ENCODE measurements around the gene GDPD5. TPM values are rescaled to one million over a fixed set of nuclear protein-coding genes. Genes with fewer than 3 reads are reported as not detected.

GDPD5 gene
- total RNA-seq, 2 experiments from 2014 or later, result 13.5 to 57.3 TPM

GRCh38 chr11:75534259-75535069 lies 8.7 kb upstream of the GDPD5 start:
- no peak for DNase-seq (ENCODE audit: low spot score)
- peaks cover 12% of the 10 kb centered on the region for H3K4me1 ChIP-seq (ENCODE audit: insufficient read depth, low read length, poor library complexity, severe bottlenecking)
- H4K20me1 ChIP-seq (ENCODE audit: insufficient read depth, low read length), result no peaks in the 10 kb centered on the region
- POLR2A ChIA-PET, result interaction anchor here (1.5 kb wide), 1 partner anchor 12 kb away, joined by 4 read pairs; no protein-coding TSS in a partner anchor
- no TSS peak for BruUV-seq (replicated peaks)
- no peak overlapping the region for H3K4me2 ChIP-seq (ENCODE audit: low read length)
- no peaks in the 10 kb centered on the region for H3K36me3 ChIP-seq (ENCODE audit: insufficient read depth, low read length)
- no peaks in the 10 kb centered on the region for H3K9me2 ChIP-seq (ENCODE audit: insufficient read depth, low read length)
- CTCF ChIA-PET (ENCODE audit: unreplicated experiment), result interaction anchor here (0.6 kb wide), 1 partner anchor 144 kb away, joined by 3 read pairs; no protein-coding TSS in a partner anchor
- H2AFZ ChIP-seq (ENCODE audit: low read length), result no peak overlapping the region
- TF ChIP-seq EZH2phosphoT487 (IDR thresholded peaks at IDR 0.05; ENCODE audit: borderline replicate concordance, low read depth, low read length) (no peak), CTCF (conservative IDR thresholded peaks at IDR 0.05; ENCODE audit: low read length) (no peak)
- intact Hi-C loops (cut with micrococcal nuclease; ENCODE audit: unreplicated experiment), result loop anchor here (5.0 kb wide), 1 partner anchor 252 kb away; no protein-coding TSS in a partner anchor
- no peaks in the 10 kb centered on the region for H3K79me2 ChIP-seq (ENCODE audit: insufficient read depth, low read depth, low read length)
- H3K27ac ChIP-seq (ENCODE audit: low read depth, low read length, poor library complexity, severe bottlenecking), result no peak overlapping the region
- H3K4me3 ChIP-seq (ENCODE audit: low read depth, low read length, poor library complexity, severe bottlenecking), result no peak overlapping the region
- no peaks in the 10 kb centered on the region for H3K9me3 ChIP-seq (ENCODE audit: low read length)

- Histone ChIP-seq H3K4me1 (ENCODE audit: insufficient read depth, low read length, poor library complexity, severe bottlenecking) (peaks cover 12% of the 10 kb centered on the region), H3K9me3 (ENCODE audit: low read length) (no peaks in the 10 kb centered on the region), H3K79me2 (ENCODE audit: insufficient read depth, low read depth, low read length) (no peaks in the 10 kb centered on the region), H2AFZ (ENCODE audit: low read length) (no peak overlapping the region), H3K4me3 (ENCODE audit: low read depth, low read length, poor library complexity, severe bottlenecking) (no peak overlapping the region), H3K36me3 (ENCODE audit: insufficient read depth, low read length) (no peaks in the 10 kb centered on the region), H3K9me2 (ENCODE audit: insufficient read depth, low read length) (no peaks in the 10 kb centered on the region), H3K4me2 (ENCODE audit: low read length) (no peak overlapping the region), H3K27ac (ENCODE audit: low read depth, low read length, poor library complexity, severe bottlenecking) (no peak overlapping the region), H4K20me1 (ENCODE audit: insufficient read depth, low read length) (no peaks in the 10 kb centered on the region)
- TF ChIP-seq CTCF (conservative IDR thresholded peaks at IDR 0.05; ENCODE audit: low read length) (no peak), EZH2phosphoT487 (IDR thresholded peaks at IDR 0.05; ENCODE audit: borderline replicate concordance, low read depth, low read length) (no peak)
- CTCF ChIA-PET (ENCODE audit: unreplicated experiment), result interaction anchor here (0.6 kb wide), 1 partner anchor 79 kb away, joined by 3 read pairs; no protein-coding TSS in a partner anchor
- no peak for DNase-seq (ENCODE audit: low spot score)
- POLR2A ChIA-PET, result no interaction called here
- no TSS peak for BruUV-seq (replicated peaks)
- intact Hi-C loops (cut with micrococcal nuclease; ENCODE audit: unreplicated experiment), result no loop called here
These were observed 8.1 kb upstream of the GDPD5 start for GRCh38 chr11:75533896-75534258.
